ENCODE measurements around the gene EVC. TPM values are rescaled to one million over a fixed set of nuclear protein-coding genes. Genes with fewer than 3 reads are reported as not detected.

Gene EVC
- total and polyA plus RNA-seq, 2 of the 4 experiments (the other 2 are of a cell fraction) = 16.8 to 18.9 TPM

- in situ Hi-C loops (cut with MboI; ENCODE audit: low sequenced_read_pairs) = loop anchor here (10.0 kb wide), 1 partner anchor 753 kb away; no protein-coding TSS in a partner anchor
- peaks cover 54% of the 10 kb centered on the region for H3K36me3 ChIP-seq (ENCODE audit: control insufficient read depth, insufficient read depth, low read length)
Measured at GRCh38 chr4:5797866-5798265, 86.9 kb downstream of the EVC start.

More at GRCh38 chr4:5797866-5798265, 86.9 kb downstream of the EVC start:
- CTCF ChIA-PET = no interaction called here
- POLR2A ChIA-PET (ENCODE audit: unreplicated experiment) = no interaction called here
- Histone ChIP-seq H3K27ac (ENCODE audit: insufficient read depth, low read length) (no peak overlapping the region), H2BK120ac (ENCODE audit: low read depth, low read length) (no peak overlapping the region), H4K20me1 (ENCODE audit: insufficient read depth, low read length) (no peaks in the 10 kb centered on the region), H4K8ac (ENCODE audit: low read depth in 2 of 2, low read length in 2 of 2) (no peak overlapping the region), H3K4ac (ENCODE audit: low read depth, low read length) (no peak overlapping the region), H3K18ac (ENCODE audit: low read depth, low read length) (no peak overlapping the region), H2BK15ac (ENCODE audit: low read depth, low read length) (no peak overlapping the region), H3K9me3 (ENCODE audit: control insufficient read depth, insufficient read depth, low read length) (no peaks in the 10 kb centered on the region), H4K5ac (ENCODE audit: low read depth, low read length) (no peak overlapping the region), H3K79me1 (ENCODE audit: low read depth in 1 of 2, low read length in 2 of 2) (peaks cover 0 to 1% of the 10 kb centered on the region in 2 experiments; a peak in 1 of 4 replicates), H3K4me2 (ENCODE audit: low read depth, low read length) (no peak overlapping the region), H3K56ac (ENCODE audit: extremely low read depth, insufficient read depth, low read length) (no peak overlapping the region), H3K14ac (replicated peaks; ENCODE audit: low read depth, low read length) (no peak overlapping the region), H3K4me3 (ENCODE audit: insufficient read depth, low read depth, low read length) (no peak overlapping the region), H2BK20ac (ENCODE audit: low read depth, low read length) (no peak overlapping the region), H2AK5ac (ENCODE audit: low read depth, low read length) (no peak overlapping the region), H3K4me1 (ENCODE audit: control insufficient read depth, insufficient read depth, low read length) (no peaks in the 10 kb centered on the region), H2AFZ (replicated peaks; ENCODE audit: low read length, poor library complexity) (no peak overlapping the region), H2AK9ac (replicated peaks; ENCODE audit: low read depth, low read length, poor library complexity) (no peak overlapping the region), H4K91ac (ENCODE audit: insufficient read depth, low read depth, low read length) (no peak overlapping the region), H2BK5ac (ENCODE audit: low read depth, low read length, poor library complexity, severe bottlenecking) (no peak overlapping the region), H3K27me3 (ENCODE audit: control insufficient read depth, insufficient read depth, low read length) (no peaks in the 10 kb centered on the region), H3K9me1 (ENCODE audit: insufficient read depth, low read length) (peaks cover 3% of the 10 kb centered on the region; the same call in 1 of the 2 replicates), H3K9ac (ENCODE audit: low read depth, low read length) (no peak overlapping the region), H3K23ac (ENCODE audit: low read depth, low read length) (no peak overlapping the region)
- 100% methylated on average over 1 of the region's 6 CpGs; no CpG with 5 or more reads in 1 of the 2 experiments for WGBS, 2 experiments (ENCODE audit: extremely low coverage in 2 of 2, insufficient read length in 1 of 2)
- ATAC-seq (ENCODE audit: low read depth) = no peak
- intact Hi-C loops (cut with micrococcal nuclease) (no loop called here), dilution Hi-C loops (cut with HindIII; ENCODE audit: low sequenced_read_pairs, unreplicated experiment) (no loop called here)
- BruUV-seq (replicated peaks) = no TSS peak
- no peak for DNase-seq
- TF ChIP-seq NFE2L2 (IDR thresholded peaks at IDR 0.05; ENCODE audit: low read depth, low read length) = no peak
- no peak for TF ChIP-seq POLR2A (IDR thresholded peaks at IDR 0.05; ENCODE audit: low read depth, low read length)
- no peak for TF ChIP-seq RAD21 (IDR thresholded peaks at IDR 0.05; ENCODE audit: low read length)
- TF ChIP-seq FOS (IDR thresholded peaks at IDR 0.05; ENCODE audit: low read depth, low read length) = no peak

Measured in IMR-90 (cell line).